ENCODE measurements around the gene RAB40B.

DNA sequence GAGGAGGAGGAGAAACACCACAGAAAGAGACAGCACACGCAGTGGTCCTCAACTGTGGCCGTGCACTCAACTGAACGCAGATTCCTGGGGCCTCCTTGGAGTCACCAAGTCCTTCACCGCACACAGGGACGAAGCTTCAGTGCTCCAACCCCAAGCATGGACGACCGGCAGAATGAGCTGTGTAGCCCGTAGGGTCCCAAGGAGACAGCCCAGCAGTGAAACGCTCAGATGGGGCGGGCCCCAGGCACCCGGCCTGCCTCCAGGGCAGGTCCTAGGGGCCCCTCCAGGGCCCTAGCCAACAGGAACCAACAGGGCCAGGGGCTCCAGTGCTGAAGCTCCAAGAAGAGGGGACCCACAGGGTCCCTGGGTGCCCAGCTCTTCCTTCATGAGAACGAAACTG, 13.2 kb downstream of the RAB40B start:
- TF ChIP-seq, protein P1, sequence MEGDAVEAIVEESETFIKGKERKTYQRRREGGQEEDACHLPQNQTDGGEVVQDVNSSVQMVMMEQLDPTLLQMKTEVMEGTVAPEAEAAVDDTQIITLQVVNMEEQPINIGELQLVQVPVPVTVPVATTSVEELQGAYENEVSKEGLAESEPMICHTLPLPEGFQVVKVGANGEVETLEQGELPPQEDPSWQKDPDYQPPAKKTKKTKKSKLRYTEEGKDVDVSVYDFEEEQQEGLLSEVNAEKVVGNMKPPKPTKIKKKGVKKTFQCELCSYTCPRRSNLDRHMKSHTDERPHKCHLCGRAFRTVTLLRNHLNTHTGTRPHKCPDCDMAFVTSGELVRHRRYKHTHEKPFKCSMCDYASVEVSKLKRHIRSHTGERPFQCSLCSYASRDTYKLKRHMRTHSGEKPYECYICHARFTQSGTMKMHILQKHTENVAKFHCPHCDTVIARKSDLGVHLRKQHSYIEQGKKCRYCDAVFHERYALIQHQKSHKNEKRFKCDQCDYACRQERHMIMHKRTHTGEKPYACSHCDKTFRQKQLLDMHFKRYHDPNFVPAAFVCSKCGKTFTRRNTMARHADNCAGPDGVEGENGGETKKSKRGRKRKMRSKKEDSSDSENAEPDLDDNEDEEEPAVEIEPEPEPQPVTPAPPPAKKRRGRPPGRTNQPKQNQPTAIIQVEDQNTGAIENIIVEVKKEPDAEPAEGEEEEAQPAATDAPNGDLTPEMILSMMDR (optimal IDR thresholded peaks at IDR 0.05 in 1 of 3, IDR thresholded peaks at IDR 0.05 in 1 of 3, conservative IDR thresholded peaks at IDR 0.05 in 1 of 3; ENCODE audit: extremely low read depth in 1 of 3, insufficient read depth in 2 of 3, low read length in 3 of 3), result no peak
- no peak for TF ChIP-seq EZH2 (IDR thresholded peaks at IDR 0.05; ENCODE audit: low read length)
